ENCODE results near the gene NUP188. TPM values are rescaled to one million over a fixed set of nuclear protein-coding genes. Genes with fewer than 3 reads are reported as not detected.
A peak's percentile ranks its signal among the peaks of the same experiment; 100 is the strongest.
"Not testable (repeated sequence)": the region's sequence is repeated elsewhere in the genome, so short reads cannot be mapped to it uniquely, and the experiment has no call there.

NUP188 gene
- total and polyA plus RNA-seq, 2 experiments from 2014 or later, result 28.1 TPM

- no peak overlapping the region for H3K27ac ChIP-seq
- H3K4me1 ChIP-seq (ENCODE audit: insufficient read depth), result no peaks in the 10 kb centered on the region
- H3K9me2 ChIP-seq (replicated peaks; ENCODE audit: insufficient read depth), result no peaks in the 10 kb centered on the region
- no peak overlapping the region for H2AFZ ChIP-seq
- no peaks in the 10 kb centered on the region for H4K20me1 ChIP-seq (ENCODE audit: insufficient read depth, poor library complexity, severe bottlenecking)
- WGBS (ENCODE audit: low lambda C conversion rate, missing lambda C conversion rate), result 95% methylated on average over 9 of the region's 9 CpGs
- no peaks in the 10 kb centered on the region for H3K79me2 ChIP-seq
- no peaks in the 10 kb centered on the region for H3K36me3 ChIP-seq (replicated peaks; ENCODE audit: insufficient read depth, low read depth)
- H3K27me3 ChIP-seq, result no peaks in the 10 kb centered on the region
- no peak for TF ChIP-seq EZH2 (IDR thresholded peaks at IDR 0.05; ENCODE audit: borderline replicate concordance)
- no peak for TF ChIP-seq CTCF (IDR thresholded peaks at IDR 0.05; ENCODE audit: poor library complexity)
- TF ChIP-seq EZH2phosphoT487 (IDR thresholded peaks at IDR 0.05; ENCODE audit: low read depth, severe bottlenecking, unreplicated experiment), result no peak
- no peak for DNase-seq (ENCODE audit: low spot score)
- H3K9me3 ChIP-seq (ENCODE audit: low read depth), result no peaks in the 10 kb centered on the region
- no peak overlapping the region for H3K4me3 ChIP-seq
- no peak overlapping the region for H3K4me2 ChIP-seq
These were observed 55.5 kb downstream of the NUP188 start for GRCh38 chr9:129002992-129003391.

GRCh38 chr9:129004173-129004572 lies 56.7 kb downstream of the NUP188 start:
- H4K20me1 ChIP-seq (ENCODE audit: insufficient read depth, poor library complexity, severe bottlenecking); H3K27ac ChIP-seq; H3K36me3 ChIP-seq (replicated peaks; ENCODE audit: insufficient read depth, low read depth); H3K4me1 ChIP-seq (ENCODE audit: insufficient read depth); DNase-seq (ENCODE audit: low spot score); H3K9me3 ChIP-seq (ENCODE audit: low read depth); H2AFZ ChIP-seq; H3K27me3 ChIP-seq; H3K79me2 ChIP-seq; H3K4me3 ChIP-seq; H3K9me2 ChIP-seq (replicated peaks; ENCODE audit: insufficient read depth); H3K4me2 ChIP-seq: not testable (repeated sequence)
- WGBS (ENCODE audit: low lambda C conversion rate, missing lambda C conversion rate), result 93% methylated on average over 6 of the region's 6 CpGs

- peak; percentile 2 for DNase-seq (ENCODE audit: low spot score)
- no peaks in the 10 kb centered on the region for H3K36me3 ChIP-seq (replicated peaks; ENCODE audit: insufficient read depth, low read depth)
- no peaks in the 10 kb centered on the region for H3K9me3 ChIP-seq (ENCODE audit: low read depth)
- H2AFZ ChIP-seq, result no peak overlapping the region
- H3K27me3 ChIP-seq, result no peaks in the 10 kb centered on the region
- TF ChIP-seq EZH2 (IDR thresholded peaks at IDR 0.05; ENCODE audit: borderline replicate concordance) (no peak), CTCF (IDR thresholded peaks at IDR 0.05; ENCODE audit: poor library complexity) (no peak), EZH2phosphoT487 (IDR thresholded peaks at IDR 0.05; ENCODE audit: low read depth, severe bottlenecking, unreplicated experiment) (no peak)
- no peaks in the 10 kb centered on the region for H3K4me1 ChIP-seq (ENCODE audit: insufficient read depth)
- no peak overlapping the region for H3K4me3 ChIP-seq
- H3K79me2 ChIP-seq, result no peaks in the 10 kb centered on the region
- H3K4me2 ChIP-seq, result no peak overlapping the region
- no peaks in the 10 kb centered on the region for H3K9me2 ChIP-seq (replicated peaks; ENCODE audit: insufficient read depth)
- H4K20me1 ChIP-seq (ENCODE audit: insufficient read depth, poor library complexity, severe bottlenecking), result no peaks in the 10 kb centered on the region
- no peak overlapping the region for H3K27ac ChIP-seq
- 89% methylated on average over 10 of the region's 10 CpGs for WGBS (ENCODE audit: low lambda C conversion rate, missing lambda C conversion rate)
These were observed 58.0 kb downstream of the NUP188 start for GRCh38 chr9:129005336-129005997.

GRCh38 chr9:129006328-129007034 lies 59.0 kb downstream of the NUP188 start:
- Histone ChIP-seq H3K4me3 (no peak overlapping the region), H3K9me2 (replicated peaks; ENCODE audit: insufficient read depth) (no peaks in the 10 kb centered on the region), H3K27me3 (no peaks in the 10 kb centered on the region), H3K27ac (no peak overlapping the region), H3K4me2 (no peak overlapping the region), H3K79me2 (no peaks in the 10 kb centered on the region), H3K36me3 (replicated peaks; ENCODE audit: insufficient read depth, low read depth) (no peaks in the 10 kb centered on the region), H4K20me1 (ENCODE audit: insufficient read depth, poor library complexity, severe bottlenecking) (no peaks in the 10 kb centered on the region), H3K4me1 (ENCODE audit: insufficient read depth) (no peaks in the 10 kb centered on the region), H3K9me3 (ENCODE audit: low read depth) (no peaks in the 10 kb centered on the region), H2AFZ (no peak overlapping the region)
- 63% methylated on average over 21 of the region's 21 CpGs for WGBS (ENCODE audit: low lambda C conversion rate, missing lambda C conversion rate)
- DNase-seq (ENCODE audit: low spot score), result peak; percentile 91
- TF ChIP-seq CTCF (IDR thresholded peaks at IDR 0.05; ENCODE audit: poor library complexity) (peak; percentile 81), EZH2phosphoT487 (IDR thresholded peaks at IDR 0.05; ENCODE audit: low read depth, severe bottlenecking, unreplicated experiment) (no peak)

All from hepatocyte (in vitro differentiated cells).